HG03354 (cell line): ENCODE measurements around the gene HSDL1.

ENCODE experiments used
- ATAC-seq: cut with Tn5 transposase; IDR thresholded peaks from one replicate; pipeline ENCODE4 v1.9.1; 2021; ENCODE audit warnings: mild to moderate bottlenecking; ENCODE audit not compliant: unreplicated experiment, poor library complexity, severe bottlenecking

HSDL1 gene

DNA sequence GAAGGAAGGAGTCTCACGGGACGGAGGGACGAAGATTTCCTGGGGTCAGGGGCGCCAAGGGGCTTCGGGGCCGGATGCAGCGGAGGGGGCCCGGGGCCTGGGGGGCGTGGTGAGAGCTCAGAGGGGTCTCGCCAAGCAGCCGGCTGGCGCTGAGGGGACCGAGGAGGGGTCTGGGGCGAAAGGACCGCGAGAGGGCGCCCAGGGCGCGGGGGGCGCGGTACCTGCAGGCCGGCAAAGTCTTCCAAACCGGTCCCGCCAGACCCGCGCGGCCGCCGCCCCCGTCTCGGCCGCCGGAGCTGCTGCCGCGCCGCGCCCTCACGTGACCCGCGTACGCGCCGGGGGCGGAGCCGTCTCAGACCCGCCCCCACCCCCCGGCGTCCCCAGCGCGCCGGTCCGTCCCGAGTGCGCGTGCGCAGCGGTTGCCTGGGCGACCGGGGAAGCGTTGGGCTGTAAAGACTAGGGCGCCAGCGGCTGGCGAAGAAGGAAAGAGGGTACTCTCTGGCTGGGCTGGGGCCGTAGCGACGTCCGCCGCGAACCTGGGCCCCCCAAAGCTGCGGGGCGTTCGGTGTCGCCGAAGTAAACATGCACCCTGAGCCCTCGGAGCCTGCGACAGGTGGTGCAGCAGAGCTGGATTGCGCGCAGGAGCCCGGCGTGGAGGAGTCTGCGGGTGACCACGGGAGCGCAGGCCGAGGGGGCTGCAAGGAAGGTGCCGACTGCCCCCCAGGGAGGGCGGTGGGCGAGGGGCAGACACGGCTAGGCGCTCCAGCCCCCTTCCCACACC is at the start of gene HSDL1, which contains the start of gene DNAAF1:
Gene HSDL1, minus strand, starts transcription at position 319 of the 781 bp plus-strand sequence. CDS start 13,856 bp downstream, outside the sequence.
Gene DNAAF1, plus strand, starts transcription at position 450 of the 781 bp plus-strand sequence. Its CDS starts 133 bp downstream, at position 583.
- ATAC-seq = peak; percentile 80

DNA sequence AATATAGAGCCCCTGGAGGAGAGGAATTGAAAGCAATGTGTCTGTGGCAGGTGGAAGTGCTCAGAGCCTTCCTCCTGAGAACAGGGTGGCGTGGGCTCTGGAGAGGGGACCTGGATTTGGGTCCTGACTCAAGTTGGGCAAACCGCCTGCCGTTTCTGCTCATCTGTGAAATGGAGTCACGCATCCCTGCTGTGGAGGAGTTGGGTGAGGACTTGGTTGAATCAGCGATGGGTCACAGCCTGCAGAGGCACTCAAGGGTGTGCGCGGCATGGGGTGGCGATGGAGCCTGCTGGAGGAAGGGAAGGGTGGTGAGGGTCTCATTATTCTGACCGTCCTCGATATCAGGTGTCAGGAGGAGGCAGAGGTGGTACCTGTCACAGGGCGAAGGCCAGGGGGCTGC is 49.0 kb upstream of the HSDL1 start:
- ATAC-seq = no peak

DNA sequence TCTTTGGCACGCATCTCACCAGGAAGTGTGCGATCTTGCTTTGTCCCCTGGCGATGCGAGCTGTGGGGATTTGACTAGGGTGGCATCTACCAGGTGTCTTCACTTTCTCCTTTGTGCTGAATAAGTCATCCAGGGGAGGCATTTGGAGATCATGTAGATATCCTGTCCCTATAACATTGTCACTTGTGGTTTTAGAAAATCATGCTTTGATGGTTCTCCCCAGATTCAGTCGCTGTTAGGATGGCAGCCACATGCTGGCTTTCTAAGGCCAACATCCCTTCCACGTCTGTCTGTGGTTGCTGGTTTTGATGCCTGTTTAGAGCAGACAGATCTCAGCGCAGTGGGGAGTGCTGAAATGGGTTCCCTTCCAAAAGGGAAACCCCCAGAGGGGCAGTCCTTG is 48.5 kb upstream of the HSDL1 start:
- ATAC-seq = no peak

DNA sequence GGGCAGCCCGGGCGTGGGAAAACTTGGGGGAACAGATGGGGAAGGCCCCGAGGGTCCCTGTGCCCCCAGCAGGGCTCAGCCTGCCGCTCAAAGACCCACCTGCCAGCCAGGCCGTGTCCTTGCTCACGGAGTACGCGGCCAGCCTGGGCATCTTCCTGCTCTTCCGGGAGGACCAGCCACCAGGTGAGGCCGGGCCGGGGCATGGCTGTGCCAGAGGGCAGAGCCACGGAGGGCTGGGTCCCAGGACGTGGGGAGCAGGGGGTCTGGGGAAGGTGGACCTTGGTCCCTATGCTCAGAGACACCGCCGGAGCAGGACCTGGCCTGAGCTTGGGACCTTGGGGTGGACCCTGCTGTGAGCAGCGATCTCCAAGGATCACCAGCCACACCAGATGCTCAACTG is 46.5 kb upstream of the HSDL1 start:
- no peak for ATAC-seq

DNA sequence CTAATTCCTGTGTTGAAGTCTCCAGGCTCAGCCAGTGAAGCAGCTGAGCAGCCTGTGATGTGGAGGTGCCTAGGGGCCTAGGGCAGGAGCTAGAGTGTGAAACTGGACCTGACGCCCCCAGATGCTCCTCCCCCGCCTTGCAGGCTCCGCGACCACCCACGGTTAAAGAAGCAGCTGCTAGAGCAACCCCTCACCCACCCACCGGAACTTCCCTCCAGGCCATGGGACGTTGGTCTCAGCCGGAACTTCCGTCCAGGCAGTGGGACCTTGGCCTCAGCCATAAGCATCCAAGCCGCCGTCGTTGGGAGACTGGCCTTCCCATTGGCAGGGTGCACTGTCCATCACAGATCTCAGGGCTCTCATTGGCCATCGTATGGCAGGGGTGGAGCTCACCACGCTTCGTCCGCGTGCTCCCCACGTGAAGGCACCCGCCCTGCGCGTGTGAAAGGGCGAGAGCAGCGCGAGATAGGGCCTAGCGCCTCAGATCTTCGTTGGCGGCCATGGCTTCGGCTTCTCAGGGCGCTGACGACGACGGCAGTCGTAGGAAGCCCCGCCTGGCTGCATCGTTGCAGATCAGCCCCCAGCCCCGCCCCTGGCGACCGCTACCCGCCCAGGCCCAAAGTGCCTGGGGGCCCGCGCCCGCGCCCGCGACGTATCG is 45.9 kb upstream of the HSDL1 start, which contains the start of gene ADAD2:
Gene ADAD2, plus strand, starts transcription at position 427 of the 658 bp plus-strand sequence. Its CDS starts 74 bp downstream, at position 501.
- ATAC-seq = no peak

DNA sequence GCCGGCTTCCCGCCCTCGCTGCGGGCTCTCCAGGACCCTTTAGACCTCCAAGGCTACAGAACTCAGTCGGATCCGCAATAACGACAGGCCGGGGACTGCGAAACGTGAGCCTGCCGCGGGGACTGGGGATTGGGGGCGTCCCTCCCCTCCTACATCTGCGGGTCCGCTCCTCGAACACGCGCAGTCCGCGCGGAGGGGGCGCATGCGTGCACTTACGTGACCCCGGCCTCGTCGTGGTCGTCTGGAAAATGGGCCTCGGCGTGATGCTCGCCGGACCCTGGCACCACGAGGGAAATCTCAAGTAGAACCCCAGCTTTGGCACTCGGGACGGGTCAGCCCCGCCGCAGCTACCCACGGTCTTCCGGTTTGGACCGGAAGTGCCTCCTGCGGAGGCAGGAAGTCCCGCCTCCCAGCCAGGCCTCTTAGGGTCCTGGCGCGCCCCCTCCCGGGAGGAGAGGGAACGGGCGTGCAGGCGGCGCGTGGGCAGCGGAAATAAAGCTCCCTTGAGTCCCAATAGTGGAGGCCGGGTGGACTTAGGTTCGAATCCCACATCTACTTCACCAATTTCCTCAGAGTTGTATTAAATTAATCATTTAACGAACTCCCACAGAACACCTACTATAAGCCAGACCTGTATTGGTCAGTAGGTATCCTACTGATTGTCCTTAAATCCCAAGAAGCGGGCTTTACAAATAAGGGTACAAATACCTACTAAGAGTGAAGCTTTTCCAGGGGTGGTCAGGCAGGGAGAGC is 41.9 kb upstream of the HSDL1 start, which contains the start of gene TAF1C:
Gene TAF1C, minus strand, starts transcription at position 373 of the 753 bp plus-strand sequence. CDS start 2,069 bp downstream, outside the sequence.
- peak; percentile 96 for ATAC-seq

DNA sequence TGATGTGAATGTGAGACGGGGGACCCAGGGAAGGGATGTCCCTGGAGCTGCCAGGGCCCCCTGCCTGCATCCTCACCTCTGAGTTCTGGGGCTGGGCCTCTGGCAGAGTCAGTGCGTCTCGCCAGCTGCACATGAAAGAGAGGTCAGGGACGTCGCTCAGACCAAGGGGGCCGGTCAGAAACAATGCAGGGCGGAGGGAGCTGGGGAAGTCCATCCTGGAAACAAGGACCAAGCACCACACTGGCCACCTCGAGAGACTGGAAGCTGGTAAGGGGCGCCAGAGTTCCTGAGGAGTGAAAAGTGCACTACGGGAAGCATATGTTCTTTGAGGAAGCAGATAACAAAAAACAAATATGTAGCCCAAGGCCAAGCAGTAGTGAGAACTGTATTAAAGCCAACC is 39.8 kb upstream of the HSDL1 start:
- ATAC-seq = no peak

DNA sequence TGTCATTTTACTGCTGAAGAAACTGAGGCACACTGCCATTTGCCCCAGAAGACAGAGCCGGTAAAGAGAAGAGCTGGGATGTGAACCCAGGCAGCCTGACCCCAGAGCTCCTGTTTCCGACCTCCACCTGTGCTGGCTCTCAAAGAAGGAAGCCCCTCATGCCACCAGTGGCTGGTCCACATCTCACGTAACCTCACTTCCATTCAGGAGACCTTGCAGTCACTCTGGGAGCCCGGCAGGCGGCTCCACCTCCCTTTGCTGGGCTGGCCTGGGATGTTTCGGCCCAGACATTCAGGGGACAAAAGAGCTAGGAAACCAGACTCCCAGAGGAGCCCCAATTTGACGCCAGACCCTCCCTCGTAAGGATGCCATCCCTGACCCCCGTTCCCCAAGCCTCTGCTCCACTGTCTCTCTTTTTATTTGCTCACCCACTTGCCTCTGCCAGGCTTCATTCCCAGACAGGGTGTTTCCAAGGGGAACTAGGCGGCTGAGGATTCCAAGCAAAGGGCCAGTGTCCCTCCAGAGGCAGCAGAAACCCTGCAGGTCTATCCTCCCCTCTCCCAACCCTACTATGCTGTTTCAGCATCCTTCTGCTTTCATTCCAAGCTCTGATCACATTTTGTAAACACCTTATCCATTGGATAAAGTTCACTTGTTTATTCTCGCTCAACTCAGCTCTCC is 39.1 kb upstream of the HSDL1 start:
- no peak for ATAC-seq

DNA sequence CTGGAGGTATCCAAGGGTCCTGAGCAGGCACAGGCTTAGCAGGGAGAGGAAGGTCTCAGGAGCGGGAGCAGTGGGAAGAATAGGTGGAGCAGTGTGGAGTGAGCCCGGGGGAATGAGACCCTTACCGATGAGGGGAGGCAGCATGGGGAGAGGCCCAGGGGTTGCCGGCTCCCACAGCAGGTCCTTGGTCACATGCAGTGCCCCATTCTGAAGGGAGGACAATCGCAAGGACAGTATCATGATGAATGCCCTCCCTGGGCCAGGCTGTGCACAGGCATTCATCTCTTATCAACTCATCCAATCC is 38.5 kb upstream of the HSDL1 start:
- no peak for ATAC-seq

DNA sequence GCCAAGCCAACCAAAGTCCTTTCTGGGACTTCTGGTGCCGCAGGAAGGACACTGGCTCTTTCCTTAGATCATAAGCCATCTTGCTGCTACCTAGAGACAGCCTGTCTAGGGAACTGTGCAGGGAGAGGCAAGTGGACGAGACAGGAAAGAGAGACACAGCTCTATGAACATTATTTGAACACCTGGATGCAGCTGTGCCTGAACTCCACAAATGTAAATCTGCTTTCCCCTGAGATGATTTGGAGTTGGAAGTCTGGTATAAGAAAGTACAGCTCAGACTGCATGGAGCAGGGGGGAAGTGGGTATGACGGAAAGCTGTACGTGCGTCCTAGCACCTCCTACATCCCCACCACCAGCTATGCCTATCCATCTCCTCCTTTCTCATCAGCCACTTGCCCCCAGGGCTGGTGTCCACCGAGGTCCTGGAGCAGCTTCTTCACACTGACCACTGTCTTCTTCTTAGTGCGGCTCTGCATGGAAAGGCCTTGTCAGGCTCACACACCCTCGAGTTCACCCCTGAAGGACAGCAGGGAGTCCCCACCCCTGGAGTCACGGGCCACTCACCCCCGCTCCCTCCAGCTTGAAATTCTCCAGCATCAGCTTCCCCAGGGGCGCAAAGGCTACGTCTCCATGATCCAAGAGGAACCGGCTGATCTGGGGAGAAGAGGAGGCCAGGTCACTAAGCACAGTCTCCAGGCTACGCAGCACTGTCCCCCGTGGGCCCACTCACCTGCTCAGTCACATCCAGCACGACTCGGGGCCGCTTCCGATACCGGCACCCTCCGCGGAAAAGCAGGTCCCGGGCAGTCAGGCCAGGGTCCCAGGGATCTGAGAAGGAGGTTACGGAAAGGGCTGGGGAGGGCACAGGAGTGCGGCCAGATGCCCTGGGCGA is 37.9 kb upstream of the HSDL1 start:
- no peak for ATAC-seq

DNA sequence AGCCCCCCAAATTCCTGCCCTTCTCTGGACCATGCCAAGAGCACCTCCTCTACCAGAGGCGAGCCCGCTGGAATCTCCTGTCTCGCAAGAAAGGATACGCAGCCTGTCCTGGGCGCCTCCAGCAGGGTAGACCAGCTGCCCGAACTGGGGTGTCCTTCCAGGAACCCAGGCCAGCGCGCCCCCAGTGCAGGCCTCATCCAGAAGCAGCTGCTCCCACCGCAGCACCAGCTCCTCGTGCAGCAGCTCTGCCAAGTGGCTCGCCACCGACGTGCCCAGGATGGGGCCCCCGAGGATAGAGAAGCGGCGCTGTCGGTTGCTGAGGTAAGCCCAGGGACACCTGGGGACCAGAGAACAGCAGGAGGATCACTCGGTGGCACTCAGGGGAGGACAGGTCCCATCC is 37.1 kb upstream of the HSDL1 start:
- ATAC-seq = no peak

DNA sequence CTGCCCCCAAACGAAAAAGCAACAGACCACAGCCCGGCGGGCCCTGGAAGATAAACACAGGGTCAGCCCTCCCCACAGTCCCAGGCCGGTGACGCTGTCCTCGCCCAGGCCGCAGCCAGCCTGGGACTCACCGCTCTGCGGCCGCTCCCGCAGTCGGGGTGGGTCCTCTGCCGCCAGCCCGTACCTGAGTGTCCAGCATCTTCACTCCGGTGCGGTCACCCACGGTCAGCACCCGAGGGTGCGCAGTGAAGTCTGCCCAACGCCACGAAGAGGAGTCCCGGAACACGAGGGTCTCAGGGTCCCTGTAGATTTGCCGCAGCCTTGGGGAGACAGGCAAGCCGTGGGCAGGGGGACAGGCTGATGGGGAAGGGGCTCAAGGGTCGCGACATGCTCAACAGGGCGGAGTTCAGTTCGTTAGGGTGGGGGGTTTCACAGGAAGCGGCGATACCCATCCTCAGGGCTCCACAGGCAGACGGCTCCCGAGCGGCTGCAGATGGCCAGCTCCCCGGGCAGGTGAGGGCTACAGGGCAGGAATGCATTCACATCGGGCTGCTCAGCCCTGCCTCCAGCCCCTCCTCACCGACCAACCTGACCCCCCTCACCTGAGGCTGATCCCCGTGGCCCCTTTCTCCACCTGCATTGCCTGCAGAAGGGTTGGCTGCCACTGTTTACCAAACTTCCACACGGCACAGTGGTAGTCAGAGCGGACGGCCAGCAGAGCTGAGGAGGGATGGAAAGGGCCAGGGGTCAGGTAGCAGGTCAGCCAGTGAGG is 36.4 kb upstream of the HSDL1 start:
- ATAC-seq = no peak

DNA sequence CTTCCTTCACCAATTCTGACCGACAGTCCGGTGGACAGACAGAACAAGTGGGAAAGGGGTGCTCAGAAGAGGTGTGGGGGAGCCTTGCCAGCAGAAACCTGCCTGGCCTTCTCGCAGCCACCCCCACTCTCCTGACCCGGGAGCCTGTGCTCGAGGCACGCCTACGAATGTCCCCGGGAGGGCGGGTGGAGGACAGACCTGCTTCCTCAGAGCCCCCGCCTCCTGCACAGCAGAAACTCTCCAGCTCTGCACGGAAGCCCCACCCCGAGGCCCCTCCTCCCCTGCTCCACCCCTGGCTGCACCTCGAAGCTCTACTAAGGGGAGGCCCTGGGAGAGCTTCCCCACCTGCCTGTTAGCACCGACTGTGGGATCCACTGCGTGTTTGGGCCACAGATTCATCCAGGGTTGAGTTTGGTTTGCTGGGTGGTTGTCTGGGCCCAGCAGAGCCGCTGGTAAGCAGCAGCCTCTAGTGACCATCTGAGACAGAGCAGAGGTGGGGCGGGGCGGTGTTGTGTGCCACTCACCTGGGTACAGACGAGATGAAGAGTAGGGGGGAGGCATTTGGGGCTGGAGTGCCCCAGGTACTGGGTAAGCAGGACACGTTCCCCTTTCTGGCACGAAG is 35.7 kb upstream of the HSDL1 start:
- no peak for ATAC-seq

DNA sequence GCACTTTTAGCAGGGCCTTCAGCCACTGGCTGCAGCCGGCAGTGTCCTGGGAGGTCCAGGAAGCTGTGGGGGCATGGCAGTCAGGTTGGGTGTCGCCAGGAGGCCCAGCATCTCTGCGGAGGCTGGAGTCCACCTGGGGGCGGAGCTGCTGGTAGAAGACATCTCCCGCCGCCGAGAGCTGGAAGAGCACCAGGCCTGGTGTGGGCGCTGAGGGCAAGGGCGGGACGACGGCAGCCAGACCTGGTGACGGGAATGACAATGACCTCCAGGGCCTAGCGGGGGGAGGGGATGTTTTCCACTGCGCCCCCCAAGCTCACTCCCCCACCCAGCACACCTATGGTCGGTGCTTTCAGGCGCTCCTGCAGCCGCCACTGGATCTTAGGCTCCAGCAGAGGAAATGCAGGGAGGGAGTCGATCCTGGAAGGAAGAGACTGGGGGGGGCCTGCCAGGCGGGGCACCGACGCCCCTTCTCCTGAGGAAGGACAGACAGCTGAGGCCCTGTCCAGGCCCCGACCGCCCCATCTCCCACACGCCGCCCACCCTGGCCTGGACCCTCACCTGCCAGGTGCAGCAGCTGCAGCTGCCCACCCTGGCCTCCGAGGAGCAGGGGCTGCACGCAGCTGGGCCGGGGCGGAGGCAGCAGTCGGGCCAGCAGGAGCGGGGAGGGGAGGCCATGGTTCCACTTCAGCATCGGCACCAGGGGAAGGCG is 34.8 kb upstream of the HSDL1 start:
- ATAC-seq = no peak

DNA sequence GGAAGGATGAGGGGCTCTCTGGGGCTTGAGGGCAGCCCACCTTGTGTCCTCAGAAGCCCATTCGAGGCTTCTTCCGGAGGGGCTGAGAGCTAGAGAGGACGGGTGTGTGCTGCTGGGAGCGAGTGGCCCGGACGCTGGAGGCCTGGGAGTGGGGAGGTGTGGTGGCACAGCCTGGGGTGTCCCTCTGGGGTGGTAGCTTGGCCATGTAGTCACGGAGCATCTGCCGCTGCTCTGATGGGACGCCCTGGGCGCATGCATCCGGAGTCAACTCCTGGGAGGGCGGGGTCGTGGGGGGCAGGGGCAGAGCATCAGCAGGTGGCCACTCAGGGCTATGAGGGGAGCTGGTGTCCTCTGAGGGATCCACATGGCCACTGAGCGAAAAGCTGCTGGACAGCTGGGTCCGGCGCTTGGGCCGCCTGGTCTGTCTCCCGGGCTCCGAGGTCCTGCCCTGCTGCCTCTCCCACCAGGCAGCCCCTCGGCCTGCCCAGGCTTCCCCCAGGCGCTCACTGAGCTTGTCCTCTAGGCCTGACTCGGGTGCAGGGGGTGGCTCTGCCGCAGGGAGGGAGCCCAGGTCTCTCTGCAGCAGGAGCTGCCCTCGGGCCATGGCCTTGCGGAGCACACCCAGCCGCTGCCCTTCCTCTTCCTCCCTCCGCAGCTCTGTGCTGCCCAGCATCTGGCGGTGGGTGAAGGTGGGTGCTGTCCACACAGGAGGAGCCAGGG is 34.1 kb upstream of the HSDL1 start:
- ATAC-seq = no peak

DNA sequence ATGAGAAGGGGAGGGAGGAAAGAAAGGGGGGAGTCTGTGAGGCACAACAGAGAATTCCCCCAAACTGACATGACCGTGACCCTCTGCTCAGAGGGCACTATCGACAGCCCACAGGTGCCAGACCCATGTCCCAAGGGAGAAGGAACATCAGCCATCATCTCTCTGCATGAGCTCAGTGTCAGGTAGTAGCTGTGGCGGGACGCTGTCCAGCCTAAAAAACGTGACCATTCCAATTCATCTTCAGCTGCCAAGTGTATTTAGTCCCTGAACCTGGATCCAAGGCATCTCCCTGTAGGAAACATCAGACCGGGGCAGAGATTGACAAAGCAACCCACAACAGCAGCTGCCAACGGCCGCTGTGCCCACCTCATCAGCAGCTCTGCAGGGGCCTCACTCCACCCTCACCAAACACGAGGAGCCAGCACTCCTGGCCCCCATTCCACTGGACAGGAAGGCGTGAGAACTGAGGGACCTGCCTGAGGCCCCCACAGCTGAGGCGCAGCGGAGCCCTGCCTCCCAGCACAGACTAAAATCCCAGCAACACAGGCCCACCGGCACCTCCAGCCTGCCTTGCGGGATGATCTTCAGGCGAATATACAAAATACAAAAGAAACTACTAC is 33.3 kb upstream of the HSDL1 start:
- no peak for ATAC-seq
